Measurements from ENCODE around the gene SHMT1.
"Not testable (repeated sequence)": the region's sequence is repeated elsewhere in the genome, so short reads cannot be mapped to it uniquely, and the experiment has no call there.

The SHMT1 gene

DNA sequence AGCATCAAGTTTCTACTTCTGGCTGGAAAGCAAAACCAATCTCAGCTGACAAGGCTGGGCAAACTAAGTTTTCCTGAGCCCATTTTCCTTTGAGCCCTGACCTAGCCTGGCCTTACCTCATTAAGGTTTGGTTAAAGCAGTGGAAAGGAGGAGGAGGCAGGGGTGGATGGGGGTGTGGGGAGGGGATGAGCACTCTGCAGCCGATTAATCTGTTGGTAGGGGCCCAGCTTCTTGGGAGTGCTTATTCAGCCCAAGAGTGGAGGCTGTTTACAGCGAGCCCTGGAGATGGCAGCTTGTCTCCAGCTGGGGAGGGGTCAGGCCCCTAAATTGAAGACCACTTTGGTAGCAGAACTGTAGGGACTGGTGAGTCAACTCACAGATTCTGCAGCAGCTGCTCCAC lies 36.3 kb downstream of the SHMT1 start:
- in situ Hi-C loops (cut with HindIII; ENCODE audit: low sequenced_read_pairs) = no loop called here

DNA sequence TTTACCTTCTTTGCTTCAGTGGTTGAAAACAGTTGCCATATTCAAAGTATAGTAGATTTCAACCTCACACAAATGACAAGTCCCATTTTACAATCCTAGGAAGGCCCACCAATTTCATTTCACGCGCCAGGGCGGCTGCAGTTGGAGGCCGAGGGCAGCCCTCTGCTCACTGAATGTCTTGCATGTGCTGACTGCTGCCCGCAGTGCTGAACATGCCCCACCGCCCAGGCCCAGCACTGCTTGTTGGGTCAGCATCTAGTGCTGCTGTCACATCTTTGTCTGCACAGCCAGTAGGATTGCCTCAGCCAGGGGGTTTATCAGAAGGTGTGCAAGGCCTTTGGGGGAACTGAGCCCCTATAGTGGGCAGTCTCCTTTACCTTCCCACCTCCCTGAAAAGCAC lies 36.8 kb downstream of the SHMT1 start:
- in situ Hi-C loops (cut with HindIII; ENCODE audit: low sequenced_read_pairs) = no loop called here

DNA sequence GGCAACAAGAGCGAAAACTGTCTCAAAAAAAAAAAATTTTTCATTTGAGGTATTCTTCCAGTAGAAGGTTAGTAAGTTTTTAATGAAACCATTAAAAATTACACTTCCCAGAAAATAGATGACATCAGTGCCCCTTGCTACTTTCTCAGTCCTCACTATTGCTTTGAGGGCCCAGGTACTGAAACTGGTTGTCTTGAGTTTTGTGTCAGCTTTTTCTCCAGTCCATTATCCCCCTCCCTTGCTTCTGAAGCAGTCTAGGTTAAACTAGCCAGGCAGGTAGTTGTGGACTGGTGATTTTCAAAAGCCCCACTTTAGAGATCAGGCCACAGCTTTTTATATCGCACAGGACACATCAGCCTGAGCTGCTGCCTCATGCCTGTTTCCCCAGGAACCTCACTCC lies 37.3 kb downstream of the SHMT1 start:
- in situ Hi-C loops (cut with HindIII; ENCODE audit: low sequenced_read_pairs) = no loop called here

DNA sequence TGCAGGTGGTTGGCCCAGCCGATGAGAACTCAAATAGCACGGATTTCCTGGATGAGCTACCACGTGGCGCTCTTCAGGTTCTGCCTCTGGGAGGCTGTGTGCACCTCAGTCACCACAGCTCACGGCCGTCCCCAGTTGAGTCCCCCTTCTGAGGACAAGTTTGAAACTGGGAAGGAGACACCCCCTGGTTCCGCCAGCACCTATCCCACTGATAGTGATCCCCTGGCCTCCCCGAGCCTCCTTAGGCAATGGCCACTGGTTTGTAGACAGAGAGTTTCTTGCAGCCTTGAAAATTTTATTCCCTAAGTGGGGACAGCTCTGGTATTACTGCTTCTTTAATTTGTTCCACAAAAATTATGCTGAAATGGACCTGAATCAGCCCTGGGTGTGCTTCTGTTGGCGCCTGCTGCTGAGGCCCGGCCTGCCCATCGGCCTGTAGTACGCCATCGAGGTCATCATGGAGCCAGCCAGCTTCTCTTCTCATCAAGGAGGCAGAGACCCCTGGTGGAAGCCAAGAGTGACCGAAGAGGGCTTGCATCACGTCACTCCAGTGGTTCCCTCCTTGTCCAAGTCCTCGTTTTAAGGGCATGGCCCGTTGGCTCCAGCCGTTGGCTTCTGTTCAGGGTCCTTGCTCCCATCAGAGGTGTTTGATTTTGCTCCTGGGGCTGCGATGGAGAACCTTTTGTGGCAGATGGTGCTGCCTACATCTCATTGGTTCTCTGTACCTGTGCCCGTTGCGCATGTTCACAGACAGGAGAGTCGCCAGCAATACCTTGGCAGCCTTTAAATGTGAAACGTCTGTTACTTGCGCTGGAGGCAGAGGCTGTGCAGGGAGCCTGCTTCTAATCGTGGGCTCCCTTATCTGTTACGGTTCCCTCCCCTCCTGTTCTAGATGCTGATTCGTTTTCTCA lies 39.0 kb downstream of the SHMT1 start:
- in situ Hi-C loops (cut with HindIII; ENCODE audit: low sequenced_read_pairs) = no loop called here

- in situ Hi-C loops (cut with HindIII; ENCODE audit: low sequenced_read_pairs) = no loop called here
Observed at GRCh38 chr17:18323507-18324139, 39.7 kb downstream of the SHMT1 start.

DNA sequence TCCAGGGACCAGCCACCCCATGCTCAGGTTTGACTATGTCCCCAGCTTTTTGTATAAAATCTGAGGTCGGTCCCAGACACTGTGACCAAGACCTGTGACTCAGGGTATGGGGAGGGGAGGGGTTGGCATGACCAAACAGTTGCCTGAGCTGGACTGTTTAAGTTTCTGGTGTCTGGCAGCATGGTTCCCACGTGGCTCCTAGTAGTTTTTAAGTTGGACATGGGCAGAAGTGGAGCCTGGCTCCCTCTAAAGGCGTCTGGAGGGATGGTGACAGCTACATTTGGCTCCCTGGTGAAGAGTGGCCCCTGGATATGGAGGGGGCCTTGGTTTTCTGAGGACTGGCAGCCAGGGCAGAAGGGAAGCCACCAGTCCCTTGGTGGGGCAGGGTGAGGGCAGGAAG lies 40.3 kb downstream of the SHMT1 start:
- in situ Hi-C loops (cut with HindIII; ENCODE audit: low sequenced_read_pairs) = no loop called here

DNA sequence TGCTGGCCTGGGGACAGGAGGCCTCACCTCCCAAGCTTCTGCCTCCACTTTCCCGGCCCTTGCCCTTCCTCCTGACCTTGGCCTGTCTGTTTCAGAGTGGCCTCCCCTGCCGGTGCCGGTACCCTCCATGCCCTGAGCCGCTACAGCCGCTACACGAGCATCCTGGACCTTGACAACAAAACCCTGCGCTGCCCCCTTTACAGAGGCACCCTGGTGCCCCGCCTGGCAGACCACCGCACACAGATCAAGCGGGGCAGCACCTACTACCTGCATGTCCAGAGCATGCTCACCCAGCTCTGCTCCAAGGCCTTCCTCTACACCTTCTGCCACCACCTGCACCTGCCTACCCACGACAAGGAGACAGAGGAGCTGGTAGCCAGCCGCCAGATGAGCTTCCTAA lies 40.8 kb downstream of the SHMT1 start:
- in situ Hi-C loops (cut with HindIII; ENCODE audit: low sequenced_read_pairs) = no loop called here

DNA sequence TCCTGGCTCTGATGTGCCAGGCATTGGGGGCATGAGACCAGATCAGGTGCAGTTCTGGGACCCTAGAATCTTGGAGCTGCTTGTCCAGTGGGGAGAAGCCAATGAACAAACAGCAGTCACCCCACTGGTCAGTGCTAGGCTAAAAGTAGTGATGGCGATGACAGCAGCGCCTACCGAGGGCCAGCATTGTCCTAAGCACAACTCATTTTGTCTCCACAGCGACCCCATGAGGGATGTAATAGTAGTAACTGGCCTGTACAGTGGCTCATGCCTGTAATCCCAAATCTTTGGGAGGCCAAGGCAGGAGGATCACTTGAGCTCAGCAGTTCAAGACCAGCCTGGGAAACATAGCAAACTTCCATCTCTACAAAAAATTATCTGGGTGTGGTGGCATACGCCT lies 42.0 kb downstream of the SHMT1 start:
- in situ Hi-C loops (cut with HindIII; ENCODE audit: low sequenced_read_pairs) = no loop called here

GRCh38 chr17:18320301-18320700 lies 43.0 kb downstream of the SHMT1 start:
- in situ Hi-C loops (cut with HindIII; ENCODE audit: low sequenced_read_pairs) = no loop called here

- in situ Hi-C loops (cut with HindIII; ENCODE audit: low sequenced_read_pairs) = no loop called here
Observed at GRCh38 chr17:18319604-18320256, 43.6 kb downstream of the SHMT1 start.

DNA sequence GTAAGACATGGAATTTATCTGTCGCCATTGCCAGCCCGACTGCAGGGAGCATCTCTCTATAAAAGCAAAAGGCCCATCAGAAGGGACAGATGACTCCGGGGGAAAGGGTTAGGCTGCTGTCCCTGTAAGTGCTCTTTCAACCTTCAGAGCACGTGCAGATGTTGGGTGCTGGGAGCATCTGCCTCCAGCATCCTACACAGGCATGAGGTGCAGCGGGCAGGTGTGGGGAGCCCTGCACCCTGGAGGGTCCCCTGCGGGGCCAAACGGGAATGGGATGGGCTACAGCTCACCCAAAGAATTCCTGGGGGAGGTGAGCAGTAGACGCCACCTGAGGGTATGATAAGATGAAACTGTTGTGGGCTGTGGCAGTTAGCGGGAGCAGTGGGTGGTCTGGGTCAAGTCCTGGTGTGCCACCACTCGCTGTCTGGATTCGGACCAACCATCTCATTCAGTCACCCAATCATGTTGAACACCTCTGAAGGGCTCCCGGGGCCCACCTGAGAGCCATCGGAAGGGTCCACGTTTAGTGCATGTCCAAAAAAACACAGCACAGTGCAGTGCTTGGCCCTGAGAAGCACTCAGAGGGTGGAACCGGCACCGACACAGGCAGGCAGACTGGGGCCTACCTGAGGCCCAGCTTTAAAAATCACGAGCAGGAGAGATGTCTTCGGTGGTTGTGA lies 44.4 kb downstream of the SHMT1 start:
- in situ Hi-C loops (cut with HindIII; ENCODE audit: low sequenced_read_pairs) = no loop called here

GRCh38 chr17:18318117-18318516 lies 45.2 kb downstream of the SHMT1 start:
- in situ Hi-C loops (cut with HindIII; ENCODE audit: low sequenced_read_pairs) = no loop called here

DNA sequence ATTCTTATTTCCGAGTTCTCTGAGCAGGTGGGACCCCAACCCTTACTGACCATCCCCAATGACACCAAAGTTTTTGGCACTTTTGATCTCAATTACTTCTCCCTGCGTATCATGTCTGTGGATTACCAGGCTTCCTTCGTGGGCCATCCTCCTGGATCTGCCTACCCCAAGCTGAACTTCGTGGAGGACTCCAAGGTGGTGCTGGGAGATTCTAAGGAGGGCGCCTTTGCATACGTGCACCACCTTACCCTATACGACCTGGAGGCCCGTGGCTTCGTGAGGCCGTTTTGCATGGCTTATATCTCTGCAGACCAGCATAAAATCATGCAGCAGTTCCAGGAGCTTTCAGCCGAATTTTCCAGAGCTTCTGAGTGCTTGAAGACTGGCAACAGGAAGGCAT lies 47.4 kb downstream of the SHMT1 start:
- in situ Hi-C loops (cut with HindIII; ENCODE audit: low sequenced_read_pairs) = no loop called here

DNA sequence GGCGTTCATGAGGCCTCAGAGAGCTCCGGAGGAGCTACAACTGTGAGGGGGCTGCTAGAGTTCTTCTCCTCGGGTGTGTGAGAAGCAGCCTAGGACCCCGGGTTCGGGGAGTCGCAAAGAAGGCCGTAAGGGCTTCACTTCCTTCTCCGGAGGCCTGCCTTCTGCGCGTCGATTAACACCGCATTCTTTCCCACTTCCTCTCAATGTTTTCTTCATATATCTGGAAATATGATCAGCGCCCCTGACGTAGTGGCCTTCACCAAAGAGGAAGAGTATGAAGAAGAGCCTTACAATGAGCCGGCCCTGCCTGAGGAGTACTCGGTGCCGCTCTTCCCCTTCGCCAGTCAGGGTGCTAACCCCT lies 47.8 kb downstream of the SHMT1 start:
- in situ Hi-C loops (cut with HindIII; ENCODE audit: low sequenced_read_pairs) = no loop called here

- in situ Hi-C loops (cut with HindIII; ENCODE audit: low sequenced_read_pairs) = loop anchor here (5.0 kb wide), 1 partner anchor 43 kb away; no protein-coding TSS in a partner anchor
Observed at GRCh38 chr17:18314731-18315561, 48.4 kb downstream of the SHMT1 start, which contains the start of the genes SMCR8 and TOP3A. Gene SMCR8, plus strand, starts transcription at chr17:18315293. Its CDS starts 497 bp downstream, at chr17:18315790. Gene TOP3A, minus strand, starts transcription at chr17:18314994. Its CDS starts 216 bp downstream, at chr17:18314778.

GRCh38 chr17:18314059-18314730 lies 49.2 kb downstream of the SHMT1 start:
- in situ Hi-C loops (cut with HindIII; ENCODE audit: low sequenced_read_pairs) = loop anchor here (5.0 kb wide), 1 partner anchor 42 kb away; no protein-coding TSS in a partner anchor

DNA sequence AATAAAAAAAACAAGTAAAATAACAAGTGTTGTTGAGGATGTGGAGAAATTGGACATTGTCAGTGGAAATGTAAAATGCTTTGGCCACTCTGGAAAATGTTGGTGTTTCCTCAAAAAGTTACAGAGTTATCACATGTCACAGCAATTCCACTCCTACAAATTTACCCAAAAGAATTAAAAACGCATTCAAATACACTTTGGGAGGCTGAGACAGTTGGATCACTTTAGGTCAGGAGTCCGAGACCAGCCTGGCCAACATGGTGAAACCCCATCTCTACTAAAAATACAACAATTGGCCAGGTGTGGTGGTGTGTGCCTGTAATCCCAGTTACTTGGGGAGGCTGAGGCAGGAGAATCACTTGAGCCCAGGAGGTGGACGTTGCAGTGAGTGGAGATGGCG lies 54.1 kb downstream of the SHMT1 start:
- in situ Hi-C loops (cut with HindIII; ENCODE audit: low sequenced_read_pairs) = no loop called here

GRCh38 chr17:18303206-18303605 lies 60.1 kb downstream of the SHMT1 start:
- in situ Hi-C loops (cut with HindIII; ENCODE audit: low sequenced_read_pairs) = not testable (repeated sequence)

DNA sequence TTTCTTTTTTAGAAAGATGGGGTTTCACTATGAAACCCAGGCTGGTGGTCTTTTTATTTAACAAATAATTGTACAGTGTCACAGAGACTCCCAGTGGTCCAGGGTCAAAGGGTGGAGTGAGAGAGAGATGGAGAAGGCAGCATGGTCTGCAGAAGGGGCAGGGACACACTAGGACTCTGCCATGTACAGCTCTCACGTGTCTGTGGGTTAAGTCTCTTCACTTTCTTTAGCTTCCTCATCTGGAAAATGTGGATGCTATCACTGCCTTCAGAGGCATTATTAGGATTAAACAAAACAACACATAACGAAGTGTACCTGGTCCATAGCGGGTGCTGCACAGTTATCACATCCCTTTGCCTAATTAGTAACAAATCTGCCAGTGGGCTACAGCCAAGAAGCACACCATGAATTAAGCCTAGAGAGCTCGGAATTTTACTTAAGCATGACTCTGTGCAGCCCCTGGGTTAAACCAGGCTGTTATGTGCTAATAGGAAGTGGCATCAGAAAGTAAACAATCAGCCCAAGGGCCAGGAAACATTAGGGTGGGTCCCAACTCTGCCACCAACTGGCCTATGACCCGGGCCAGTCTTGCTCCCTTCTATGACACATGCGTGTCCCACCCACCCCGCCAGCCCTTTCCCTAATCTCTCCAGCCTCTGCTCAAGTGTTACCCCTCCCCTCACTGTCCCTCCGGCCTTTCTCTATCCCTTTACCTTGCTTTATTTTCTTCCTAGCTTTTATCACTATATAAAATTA lies 62.4 kb downstream of the SHMT1 start:
- in situ Hi-C loops (cut with HindIII; ENCODE audit: low sequenced_read_pairs) = no loop called here

Measured in endothelial cell of hepatic sinusoid (primary cell).